ENCODE measurements around the gene STK4. TPM values are rescaled to one million over a fixed set of nuclear protein-coding genes. Genes with fewer than 3 reads are reported as not detected.
"Not testable (repeated sequence)": the region's sequence is repeated elsewhere in the genome, so short reads cannot be mapped to it uniquely, and the experiment has no call there.

Gene STK4
- total and polyA plus RNA-seq, 9 donors = 8.3 to 27.5 (median 19.6) TPM

DNA sequence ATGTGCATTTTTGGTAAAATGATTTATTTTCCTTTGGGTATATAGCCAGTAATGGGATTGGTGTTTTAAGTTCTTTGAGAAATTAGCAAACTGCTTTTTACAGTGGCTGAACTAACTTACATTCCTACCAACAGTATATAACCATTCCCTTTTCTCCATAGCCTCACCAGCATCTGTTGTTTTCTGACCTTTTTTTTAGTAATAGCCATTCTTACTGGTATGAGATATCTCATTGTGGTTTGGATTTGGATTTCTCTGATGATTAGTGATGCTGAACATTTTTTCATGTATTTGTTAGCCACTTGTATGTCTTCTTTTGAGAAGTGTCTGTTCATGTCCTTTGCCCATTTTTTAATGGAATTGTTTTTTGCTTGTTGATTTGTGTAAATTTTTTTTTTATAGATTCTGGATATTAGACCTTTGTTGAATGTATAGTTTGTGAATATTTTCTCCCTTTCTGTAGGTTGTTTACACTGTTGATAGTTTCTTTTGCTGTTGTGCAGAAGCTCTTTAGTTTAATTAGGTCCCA lies 42.3 kb downstream of the STK4 start:
- Histone ChIP-seq H3K36me3 (no peaks in the 10 kb centered on the region), H3K9me3 (no peaks in the 10 kb centered on the region), H3K4me3 (no peak overlapping the region), H3K4me1 (ENCODE audit: insufficient read depth) (no peaks in the 10 kb centered on the region), H3K27ac (no peak overlapping the region), H3K27me3 (no peaks in the 10 kb centered on the region)
- no peak for DNase-seq
- intact Hi-C loops (cut with DNase I) = no loop called here
- TF ChIP-seq EP300 (IDR thresholded peaks at IDR 0.05) (no peak), POLR2A (IDR thresholded peaks at IDR 0.05) (no peak)
- TF ChIP-seq, protein P1, sequence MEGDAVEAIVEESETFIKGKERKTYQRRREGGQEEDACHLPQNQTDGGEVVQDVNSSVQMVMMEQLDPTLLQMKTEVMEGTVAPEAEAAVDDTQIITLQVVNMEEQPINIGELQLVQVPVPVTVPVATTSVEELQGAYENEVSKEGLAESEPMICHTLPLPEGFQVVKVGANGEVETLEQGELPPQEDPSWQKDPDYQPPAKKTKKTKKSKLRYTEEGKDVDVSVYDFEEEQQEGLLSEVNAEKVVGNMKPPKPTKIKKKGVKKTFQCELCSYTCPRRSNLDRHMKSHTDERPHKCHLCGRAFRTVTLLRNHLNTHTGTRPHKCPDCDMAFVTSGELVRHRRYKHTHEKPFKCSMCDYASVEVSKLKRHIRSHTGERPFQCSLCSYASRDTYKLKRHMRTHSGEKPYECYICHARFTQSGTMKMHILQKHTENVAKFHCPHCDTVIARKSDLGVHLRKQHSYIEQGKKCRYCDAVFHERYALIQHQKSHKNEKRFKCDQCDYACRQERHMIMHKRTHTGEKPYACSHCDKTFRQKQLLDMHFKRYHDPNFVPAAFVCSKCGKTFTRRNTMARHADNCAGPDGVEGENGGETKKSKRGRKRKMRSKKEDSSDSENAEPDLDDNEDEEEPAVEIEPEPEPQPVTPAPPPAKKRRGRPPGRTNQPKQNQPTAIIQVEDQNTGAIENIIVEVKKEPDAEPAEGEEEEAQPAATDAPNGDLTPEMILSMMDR (IDR thresholded peaks at IDR 0.05) = no peak

- Histone ChIP-seq H3K36me3 (no peaks in the 10 kb centered on the region), H3K27ac (no peak overlapping the region), H3K4me3 (no peak overlapping the region), H3K9me3 (no peaks in the 10 kb centered on the region), H3K27me3 (no peaks in the 10 kb centered on the region), H3K4me1 (ENCODE audit: insufficient read depth) (no peaks in the 10 kb centered on the region)
- DNase-seq = no peak
- TF ChIP-seq, protein P1 (IDR thresholded peaks at IDR 0.05) = no peak
- no peak for TF ChIP-seq EP300 (IDR thresholded peaks at IDR 0.05)
- TF ChIP-seq POLR2A (IDR thresholded peaks at IDR 0.05) = no peak
- intact Hi-C loops (cut with DNase I) = loop anchor here (5.0 to 10.0 kb wide), 2 partner anchors 84 to 87 kb away; no protein-coding TSS in a partner anchor
Observed at GRCh38 chr20:45010399-45010828, 44.1 kb downstream of the STK4 start.

DNA sequence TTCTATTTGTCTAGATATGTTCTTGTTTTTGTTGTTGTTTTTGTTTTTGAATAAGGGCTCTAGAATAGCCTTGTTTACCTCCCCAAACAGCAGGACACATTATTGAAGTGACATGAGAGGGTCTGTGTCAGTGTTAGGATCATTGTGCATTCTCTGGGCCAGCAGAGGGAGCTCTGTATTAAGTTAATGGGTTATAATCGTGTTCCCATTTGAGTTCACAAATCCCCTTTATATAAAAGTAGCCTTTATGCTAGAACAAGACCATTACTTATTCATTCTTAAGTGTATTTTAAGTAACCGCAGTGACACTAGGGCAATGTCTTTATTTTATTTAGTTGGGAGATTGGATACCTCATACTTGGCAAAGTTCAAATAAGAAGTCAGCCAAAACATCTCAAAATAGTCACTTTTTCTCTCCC lies 44.8 kb downstream of the STK4 start:
- Histone ChIP-seq H3K4me3 (no peak overlapping the region), H3K27ac (no peak overlapping the region), H3K27me3 (no peaks in the 10 kb centered on the region), H3K9me3 (no peaks in the 10 kb centered on the region), H3K36me3 (no peaks in the 10 kb centered on the region), H3K4me1 (ENCODE audit: insufficient read depth) (peaks cover under 1% of the 10 kb centered on the region)
- no peak for TF ChIP-seq POLR2A (IDR thresholded peaks at IDR 0.05)
- no peak for TF ChIP-seq EP300 (IDR thresholded peaks at IDR 0.05)
- TF ChIP-seq, protein P1 (IDR thresholded peaks at IDR 0.05) = peak in 2 of 3 donors; percentile 42 to 56
- intact Hi-C loops (cut with DNase I) = loop anchor here (5.0 to 10.0 kb wide), 2 partner anchors 84 to 86 kb away; no protein-coding TSS in a partner anchor
- WGBS, 3 donors = 6 to 9% (median 6%) methylated on average over 2 of the region's 2 CpGs
- peak; percentile 27 to 63 (median 43) for DNase-seq

DNA sequence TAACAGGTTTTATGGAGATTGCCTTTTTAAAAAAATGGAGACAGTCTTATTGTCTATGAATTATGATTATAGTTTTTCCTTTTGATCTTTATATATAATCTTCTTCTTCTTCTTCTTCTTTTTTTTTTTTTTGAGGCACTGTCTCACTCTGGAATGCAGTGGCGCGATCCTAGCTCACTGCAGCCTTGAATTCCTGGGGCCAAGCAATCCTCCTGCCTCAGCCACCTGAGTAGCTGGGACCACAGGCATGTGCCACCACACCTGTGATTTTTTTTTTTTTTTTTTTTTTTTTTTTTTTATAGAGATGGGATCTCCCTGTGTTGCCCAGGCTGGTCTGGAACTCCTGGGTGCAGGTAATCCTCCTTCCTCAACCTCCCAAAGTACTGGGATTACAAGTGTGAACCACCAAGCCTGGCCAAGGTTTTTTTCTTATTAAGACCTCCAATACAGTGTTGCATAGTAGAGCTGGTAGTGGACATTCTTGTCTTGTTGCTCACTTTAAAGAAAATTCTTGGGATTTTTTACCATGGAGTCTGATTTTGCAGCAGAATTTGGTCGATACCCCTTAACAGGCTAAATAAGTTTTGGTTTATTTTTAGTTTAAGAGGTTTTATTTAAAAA lies 46.5 kb downstream of the STK4 start:
- H3K4me1 ChIP-seq (ENCODE audit: insufficient read depth) = peaks cover 4% of the 10 kb centered on the region
- no peaks in the 10 kb centered on the region for H3K36me3 ChIP-seq
- H3K27ac ChIP-seq = no peak overlapping the region
- intact Hi-C loops (cut with DNase I) = loop anchor here (5.0 to 10.0 kb wide), 2 partner anchors 82 to 85 kb away; no protein-coding TSS in a partner anchor
- TF ChIP-seq, protein P1 (IDR thresholded peaks at IDR 0.05) = no peak
- TF ChIP-seq EP300 (IDR thresholded peaks at IDR 0.05) = no peak
- TF ChIP-seq POLR2A (IDR thresholded peaks at IDR 0.05) = no peak
- no peaks in the 10 kb centered on the region for H3K9me3 ChIP-seq
- H3K4me3 ChIP-seq = no peak overlapping the region
- WGBS, 3 donors = 64 to 72% (median 68%) methylated on average over 3 of the region's 3 CpGs
- no peak for DNase-seq
- no peaks in the 10 kb centered on the region for H3K27me3 ChIP-seq

DNA sequence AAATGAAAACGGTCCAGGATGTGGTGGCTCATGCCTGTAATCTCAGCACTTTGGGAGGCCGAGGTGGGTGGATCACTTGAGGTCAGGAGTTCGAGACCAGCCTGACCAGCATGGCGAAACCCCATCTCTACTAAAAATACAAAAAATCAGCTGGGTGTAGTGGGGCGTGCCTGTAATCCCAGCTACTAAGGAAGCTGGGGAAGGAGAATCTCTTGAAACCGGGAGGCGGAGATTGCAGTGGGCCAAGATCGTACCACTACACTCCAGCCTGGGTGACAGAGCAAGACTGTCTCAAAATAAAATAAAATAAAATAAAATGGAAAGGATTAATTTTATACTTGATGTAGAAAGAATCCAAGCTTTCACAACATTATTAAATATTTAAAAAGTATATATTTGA lies 47.8 kb downstream of the STK4 start:
- WGBS, 3 donors = 79 to 84% (median 81%) methylated on average over 8 of the region's 8 CpGs
- not testable (repeated sequence) for H3K4me1 ChIP-seq (ENCODE audit: insufficient read depth); H3K4me3 ChIP-seq; H3K36me3 ChIP-seq; DNase-seq; H3K9me3 ChIP-seq; H3K27me3 ChIP-seq; H3K27ac ChIP-seq
- intact Hi-C loops (cut with DNase I) = loop anchor here (5.0 to 10.0 kb wide), 2 partner anchors 81 to 83 kb away; no protein-coding TSS in a partner anchor

All from ovary (tissue), 9 donors.